Colonic mucosa (tissue), 4 donors: Measurements from ENCODE around the gene ZNF512B. TPM values are rescaled to one million over a fixed set of nuclear protein-coding genes. Genes with fewer than 3 reads are reported as not detected.

Source experiments
- DNase-seq: peaks from one replicate; pipeline ENCODE4 v3.0.0-alpha.2; 2020
- H3K27ac ChIP-seq: fragments of 200-600 bp; one replicate; pipeline ENCODE4 v1.8.0; 2021
- H3K27me3 ChIP-seq: fragments of 200-600 bp; one replicate; pipeline ENCODE4 v1.8.0; 2021
- H3K36me3 ChIP-seq: fragments of 200-600 bp; one replicate; pipeline ENCODE4 v1.8.0; 2021
- H3K4me1 ChIP-seq: fragments of 200-600 bp; one replicate; pipeline ENCODE4 v1.8.0; 2021; ENCODE audit warnings: mild to moderate bottlenecking
- H3K4me3 ChIP-seq: fragments of 200-600 bp; one replicate; pipeline ENCODE4 v1.8.0; 2021
- H3K9ac ChIP-seq, 2 donors: one replicate each; pipeline ENCODE4 v1.7.0; 2013; ENCODE audit warnings: control low read depth in 2 of 2, low read depth in 2 of 2, low read length in 2 of 2
- H3K9me3 ChIP-seq: fragments of 200-600 bp; one replicate; pipeline ENCODE4 v1.8.0; 2021
- intact Hi-C: fragments of 100-400 bp; cut with DNase I; formaldehyde crosslinking; loops from one replicate; pipeline ENCODE4 v1.14.1; 2022
- total RNA-seq, 2 donors: library from RNA; stranded (reverse); fragmentation: NEBNext Ultra II Directional in 1 of 2; extraction: Animal tissue kit (Norgen Biotek cat#: 25700) in 1 of 2; gene quantifications; one replicate each; pipeline ENCODE4 v1.2.1, GENCODE V29; 2021
- TF ChIP-seq, protein P1 (sequence below): fragments of 200-600 bp; IDR thresholded peaks from one replicate; pipeline ENCODE4 v1.8.0; 2022; ENCODE audit warnings: antibody characterized with exemption, mild to moderate bottlenecking
- donor health status: healthy.
- donor health status: DM: no; HTN: no; CAD: no.
- donor health status: DM: no; HTN: no; CAD: no.

ZNF512B gene
- total RNA-seq, 2 donors from 2014 or later = 1.9 TPM

DNA sequence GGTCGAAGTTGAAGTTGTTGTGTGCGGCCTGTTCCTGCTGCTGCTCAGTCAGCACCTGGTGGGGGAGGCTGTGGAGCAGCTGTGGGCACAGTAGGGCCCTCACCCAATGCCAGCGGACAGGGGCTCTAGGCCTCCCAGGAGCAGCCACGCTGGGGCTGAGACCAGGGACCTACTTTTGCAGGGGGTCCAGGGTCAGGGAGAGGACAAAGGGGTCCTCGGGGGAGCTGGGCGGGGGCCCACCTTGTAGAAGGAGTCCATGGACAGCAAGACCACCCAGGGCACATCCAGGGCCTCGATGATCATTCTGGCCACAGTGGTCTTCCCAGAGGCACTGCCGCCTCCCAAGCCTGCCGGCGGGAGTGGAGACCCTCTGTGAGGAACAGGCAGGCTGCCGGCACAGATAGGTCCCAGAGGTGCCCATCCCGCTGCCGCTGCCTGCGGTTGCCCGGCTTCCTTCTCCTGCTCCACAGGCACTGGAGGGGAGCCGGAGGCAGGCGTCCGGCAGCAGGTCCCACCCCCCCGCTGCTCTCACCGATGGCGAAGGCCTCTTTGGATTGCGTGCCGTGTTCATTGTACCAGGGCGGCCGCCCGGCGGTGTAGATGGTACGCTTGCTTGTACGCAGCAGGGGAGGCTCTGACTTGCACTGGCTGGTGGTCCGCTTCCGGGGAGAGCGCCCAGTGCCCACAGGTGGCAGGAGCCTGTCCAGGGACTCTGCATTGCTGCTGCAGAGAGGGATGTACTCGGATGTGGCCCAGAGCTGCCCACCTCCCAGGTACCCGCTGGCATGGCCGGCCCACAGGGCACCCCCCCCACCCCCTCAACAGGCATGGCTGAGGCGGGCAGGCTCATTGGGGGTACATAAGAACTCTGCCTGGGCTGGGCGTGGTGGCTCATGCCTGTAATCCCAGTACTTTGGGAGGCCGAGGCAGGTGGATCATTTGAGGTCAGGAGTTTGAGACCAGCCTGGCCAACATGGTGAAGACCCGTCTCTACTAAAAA is 23.5 kb downstream of the ZNF512B start:
- H3K4me1 ChIP-seq = peaks cover 24% of the 10 kb centered on the region
- DNase-seq = no peak
- no peaks in the 10 kb centered on the region for H3K27me3 ChIP-seq
- H3K27ac ChIP-seq = no peak overlapping the region
- intact Hi-C loops = no loop called here
- no peak overlapping the region for H3K9ac ChIP-seq
- H3K9me3 ChIP-seq = no peaks in the 10 kb centered on the region
- TF ChIP-seq, protein P1, sequence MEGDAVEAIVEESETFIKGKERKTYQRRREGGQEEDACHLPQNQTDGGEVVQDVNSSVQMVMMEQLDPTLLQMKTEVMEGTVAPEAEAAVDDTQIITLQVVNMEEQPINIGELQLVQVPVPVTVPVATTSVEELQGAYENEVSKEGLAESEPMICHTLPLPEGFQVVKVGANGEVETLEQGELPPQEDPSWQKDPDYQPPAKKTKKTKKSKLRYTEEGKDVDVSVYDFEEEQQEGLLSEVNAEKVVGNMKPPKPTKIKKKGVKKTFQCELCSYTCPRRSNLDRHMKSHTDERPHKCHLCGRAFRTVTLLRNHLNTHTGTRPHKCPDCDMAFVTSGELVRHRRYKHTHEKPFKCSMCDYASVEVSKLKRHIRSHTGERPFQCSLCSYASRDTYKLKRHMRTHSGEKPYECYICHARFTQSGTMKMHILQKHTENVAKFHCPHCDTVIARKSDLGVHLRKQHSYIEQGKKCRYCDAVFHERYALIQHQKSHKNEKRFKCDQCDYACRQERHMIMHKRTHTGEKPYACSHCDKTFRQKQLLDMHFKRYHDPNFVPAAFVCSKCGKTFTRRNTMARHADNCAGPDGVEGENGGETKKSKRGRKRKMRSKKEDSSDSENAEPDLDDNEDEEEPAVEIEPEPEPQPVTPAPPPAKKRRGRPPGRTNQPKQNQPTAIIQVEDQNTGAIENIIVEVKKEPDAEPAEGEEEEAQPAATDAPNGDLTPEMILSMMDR = no peak
- no peak overlapping the region for H3K4me3 ChIP-seq
- H3K36me3 ChIP-seq = peaks cover 14% of the 10 kb centered on the region

DNA sequence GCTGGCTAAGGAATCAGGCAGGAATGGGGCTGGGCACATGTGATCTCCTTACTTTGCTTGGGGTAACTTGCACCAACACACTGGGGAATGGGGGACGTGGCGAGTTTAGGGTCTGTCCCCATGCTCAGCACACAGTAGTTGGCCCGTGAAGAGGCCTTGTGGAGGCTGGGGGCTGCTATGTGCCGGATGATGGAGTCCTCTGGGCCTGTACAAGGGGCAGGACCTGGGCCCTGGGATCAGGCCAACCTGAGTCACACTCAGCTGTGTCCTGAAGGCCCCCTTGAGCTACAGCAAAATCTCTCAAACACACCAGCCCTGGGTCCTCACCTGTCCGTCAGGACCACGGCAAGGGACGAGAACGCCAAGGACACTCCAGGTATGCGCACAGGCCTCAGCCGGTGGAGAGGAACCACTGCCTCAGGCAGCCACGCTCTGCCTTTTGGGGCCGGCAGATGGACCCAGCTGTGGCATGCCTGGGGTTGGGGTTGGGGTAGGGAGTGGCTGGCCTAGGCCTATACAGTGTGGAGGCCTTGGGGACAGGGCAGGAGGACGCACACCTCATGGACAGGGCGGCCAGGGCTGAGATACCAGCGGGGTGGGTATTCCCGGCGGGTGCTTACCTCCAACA is 24.6 kb downstream of the ZNF512B start:
- Histone ChIP-seq H3K27ac (no peak overlapping the region), H3K4me3 (no peak overlapping the region), H3K4me1 (peaks cover 19% of the 10 kb centered on the region), H3K36me3 (peaks cover 17% of the 10 kb centered on the region), H3K27me3 (no peaks in the 10 kb centered on the region), H3K9me3 (no peaks in the 10 kb centered on the region), H3K9ac (no peak overlapping the region)
- intact Hi-C loops = no loop called here
- DNase-seq = no peak
- TF ChIP-seq, protein P1 = no peak

DNA sequence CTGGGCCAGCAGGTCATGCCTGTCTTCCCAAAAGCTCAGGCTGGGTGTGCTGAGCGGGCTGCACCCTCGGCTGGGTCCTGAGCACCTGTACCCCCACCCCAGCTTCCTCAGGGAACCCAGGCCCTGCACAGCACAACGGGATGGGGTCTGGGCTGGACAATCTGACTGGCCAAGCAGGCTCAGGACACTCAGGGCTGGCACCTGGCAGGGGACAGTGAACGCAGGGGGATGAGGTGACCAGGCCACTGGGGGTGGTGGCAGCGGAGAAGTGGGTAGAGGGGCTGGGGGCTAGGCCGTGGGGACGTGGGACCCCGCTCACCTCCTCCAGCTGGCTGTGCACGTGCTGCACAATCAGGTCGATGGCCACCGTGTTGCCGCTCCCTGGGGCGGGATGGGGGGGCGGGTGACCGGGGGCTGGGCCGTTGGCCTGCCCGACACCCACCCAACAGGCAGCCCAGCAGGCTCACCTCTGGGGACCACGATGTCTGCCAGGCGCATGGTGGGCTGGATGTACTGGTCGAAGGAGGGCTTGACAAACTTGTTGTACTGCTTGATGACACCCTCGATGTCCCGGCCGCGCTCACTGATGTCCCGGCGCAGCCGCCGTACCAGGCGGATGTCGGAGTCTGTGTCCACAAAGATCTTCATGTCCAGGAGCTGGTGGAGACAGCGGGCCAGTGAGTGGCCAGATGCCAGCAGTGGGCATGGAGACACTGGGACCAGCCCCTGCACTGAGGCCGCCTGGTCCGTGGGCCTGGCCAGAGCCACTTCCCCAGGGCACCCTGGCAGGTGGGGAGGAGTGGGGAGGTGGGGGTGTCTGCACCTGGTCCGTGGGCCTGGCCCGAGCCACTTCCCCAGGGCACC is 25.4 kb downstream of the ZNF512B start:
- DNase-seq = no peak
- H3K9ac ChIP-seq = no peak overlapping the region
- H3K36me3 ChIP-seq = peaks cover 17% of the 10 kb centered on the region
- H3K27ac ChIP-seq = no peak overlapping the region
- no peaks in the 10 kb centered on the region for H3K27me3 ChIP-seq
- H3K4me3 ChIP-seq = no peak overlapping the region
- no peaks in the 10 kb centered on the region for H3K9me3 ChIP-seq
- TF ChIP-seq, protein P1 = no peak
- intact Hi-C loops = no loop called here
- H3K4me1 ChIP-seq = peaks cover 15% of the 10 kb centered on the region

DNA sequence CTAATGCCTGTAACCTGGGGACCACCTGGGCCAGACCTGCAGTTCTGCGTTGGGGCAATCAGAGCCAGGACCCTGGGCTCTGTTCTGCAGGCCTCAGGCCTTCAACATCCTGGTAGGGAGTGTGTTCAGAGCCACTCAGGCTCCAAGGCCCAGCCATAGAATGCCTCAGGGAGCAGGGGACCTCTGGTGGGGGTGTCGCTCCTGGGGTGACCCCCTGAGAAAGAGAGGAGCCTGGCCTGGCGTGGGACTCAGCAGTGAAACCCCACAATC is 26.0 kb downstream of the ZNF512B start:
- Histone ChIP-seq H3K9me3 (no peaks in the 10 kb centered on the region), H3K4me3 (no peak overlapping the region), H3K4me1 (peaks cover 10% of the 10 kb centered on the region), H3K27me3 (no peaks in the 10 kb centered on the region), H3K27ac (no peak overlapping the region), H3K9ac (no peak overlapping the region), H3K36me3 (peaks cover 17% of the 10 kb centered on the region)
- no peak for DNase-seq
- TF ChIP-seq, protein P1 = no peak
- intact Hi-C loops = no loop called here
